Uterus (tissue), 2 donors: ENCODE results near the gene HOXB7.

Source experiments
- CTCF ChIP-seq, 4 experiments: fragments of 200-600 bp in 2 of 4; fragments of 450-650 bp in 2 of 4; sonication (generic) in 2 of 4; IDR thresholded peaks; one replicate each; pipeline ENCODE4 v1.5.1; 2016 to 2019; ENCODE audit warnings: antibody characterized with exemption in 4 of 4, mild to moderate bottlenecking in 2 of 4, moderate library complexity in 1 of 4
- POLR2A ChIP-seq, 2 donors: fragments of 450-650 bp; IDR thresholded peaks; one replicate each; pipeline ENCODE4 v1.6.1; 2016; ENCODE audit warnings: antibody characterized with exemption in 2 of 2, mild to moderate bottlenecking in 1 of 2, moderate library complexity in 1 of 2

- TF ChIP-seq CTCF (IDR thresholded peaks at IDR 0.05) (no peak), POLR2A (IDR thresholded peaks at IDR 0.05) (no peak)
Observed at GRCh38 chr17:48642843-48643696, 32.3 kb upstream of the HOXB7 start.
